ENCODE results near the gene POLR2A. TPM values are rescaled to one million over a fixed set of nuclear protein-coding genes. Genes with fewer than 3 reads are reported as not detected.

Gene POLR2A
- total RNA-seq = 100 to 1,000 TPM; 256 to 308 TPM

GRCh38 chr17:7484067-7484918, at the start of gene POLR2A:
Gene POLR2A (plus strand): TSS chr17:7484366.
- Mint-ChIP-seq H3K9me3 (no peaks in the 10 kb centered on the region), H3K27ac (peak within 1 kb of the TSS; percentile 100), H3K27me3 (no peaks in the 10 kb centered on the region), H3K36me3 (ENCODE audit: low read depth) (peaks cover 59% of the 10 kb centered on the region), H3K4me1 (peaks cover 55% of the 10 kb centered on the region), H3K4me3 (peak within 1 kb of the TSS; percentile 86)
- peak; percentile 76 for ATAC-seq (replicated peaks)

DNA sequence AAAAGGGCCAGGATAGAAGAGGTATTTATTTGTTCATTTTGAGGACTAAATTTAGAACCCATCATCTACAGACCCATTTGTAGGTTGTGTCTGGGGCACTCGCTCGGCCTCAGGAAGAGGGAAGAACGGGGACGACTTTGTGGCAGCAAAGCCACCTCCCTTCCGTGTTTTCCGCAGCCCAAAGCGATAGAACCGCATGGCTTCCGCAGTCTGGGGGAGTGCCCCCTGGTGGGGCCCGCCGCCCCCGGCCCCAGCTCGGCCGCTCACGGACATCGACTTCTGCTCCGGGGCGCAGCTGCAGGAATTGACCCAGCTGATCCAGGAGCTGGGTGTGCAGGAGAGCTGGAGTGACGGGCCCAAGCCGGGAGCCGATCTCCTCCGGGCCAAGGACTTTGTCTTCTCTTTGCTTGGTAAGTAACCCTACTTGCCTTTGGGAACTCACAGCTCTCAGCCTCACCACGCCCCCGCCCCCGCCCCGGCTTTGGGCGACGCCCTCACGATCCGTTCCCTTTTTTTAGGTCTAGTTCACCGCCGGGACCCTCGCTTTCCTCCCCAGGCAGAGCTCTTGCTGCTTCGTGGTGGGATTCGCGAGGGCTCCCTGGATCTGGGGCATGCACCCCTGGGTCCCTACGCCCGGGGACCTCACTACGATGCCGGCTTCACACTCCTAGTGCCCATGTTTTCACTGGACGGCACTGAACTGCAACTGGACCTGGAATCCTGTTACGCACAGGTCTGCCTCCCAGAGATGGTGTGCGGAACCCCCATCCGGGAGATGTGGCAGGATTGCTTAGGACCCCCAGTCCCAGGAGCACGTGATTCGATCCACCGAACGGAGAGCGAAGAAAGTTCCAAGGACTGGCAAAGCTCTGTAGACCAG, 48.2 kb upstream of the POLR2A start:
- Mint-ChIP-seq H3K4me3 (peak overlapping the region; percentile 95), H3K27ac (peak overlapping the region; percentile 94), H3K36me3 (ENCODE audit: low read depth) (peaks cover 47% of the 10 kb centered on the region), H3K27me3 (peaks cover 13% of the 10 kb centered on the region), H3K9me3 (no peaks in the 10 kb centered on the region), H3K4me1 (peaks cover 18% of the 10 kb centered on the region)
- peak; percentile 28 for ATAC-seq (replicated peaks)

GRCh38 chr17:7436556-7437368, 47.4 kb upstream of the POLR2A start:
- Mint-ChIP-seq H3K36me3 (ENCODE audit: low read depth) (peaks cover 47% of the 10 kb centered on the region), H3K27me3 (peaks cover 13% of the 10 kb centered on the region), H3K4me1 (peaks cover 18% of the 10 kb centered on the region), H3K4me3 (peak overlapping the region; percentile 95), H3K9me3 (no peaks in the 10 kb centered on the region), H3K27ac (peak overlapping the region; percentile 85)
- ATAC-seq (replicated peaks) = peak; percentile 69

GRCh38 chr17:7437369-7437863, 46.8 kb upstream of the POLR2A start:
- no peaks in the 10 kb centered on the region for H3K9me3 Mint-ChIP-seq
- ATAC-seq (replicated peaks) = no peak
- peak overlapping the region; percentile 95 for H3K4me3 Mint-ChIP-seq
- H3K27ac Mint-ChIP-seq = peak overlapping the region; percentile 78
- H3K4me1 Mint-ChIP-seq = peaks cover 18% of the 10 kb centered on the region
- peaks cover 47% of the 10 kb centered on the region for H3K36me3 Mint-ChIP-seq (ENCODE audit: low read depth)
- peaks cover 19% of the 10 kb centered on the region for H3K27me3 Mint-ChIP-seq

- Mint-ChIP-seq H3K36me3 (ENCODE audit: low read depth) (peaks cover 47% of the 10 kb centered on the region), H3K27me3 (peaks cover 22% of the 10 kb centered on the region), H3K9me3 (no peaks in the 10 kb centered on the region), H3K4me1 (peaks cover 18% of the 10 kb centered on the region), H3K27ac (peak overlapping the region; percentile 78), H3K4me3 (peak overlapping the region; percentile 95)
- no peak for ATAC-seq (replicated peaks)
Measured at GRCh38 chr17:7437950-7438614, 46.1 kb upstream of the POLR2A start.

DNA sequence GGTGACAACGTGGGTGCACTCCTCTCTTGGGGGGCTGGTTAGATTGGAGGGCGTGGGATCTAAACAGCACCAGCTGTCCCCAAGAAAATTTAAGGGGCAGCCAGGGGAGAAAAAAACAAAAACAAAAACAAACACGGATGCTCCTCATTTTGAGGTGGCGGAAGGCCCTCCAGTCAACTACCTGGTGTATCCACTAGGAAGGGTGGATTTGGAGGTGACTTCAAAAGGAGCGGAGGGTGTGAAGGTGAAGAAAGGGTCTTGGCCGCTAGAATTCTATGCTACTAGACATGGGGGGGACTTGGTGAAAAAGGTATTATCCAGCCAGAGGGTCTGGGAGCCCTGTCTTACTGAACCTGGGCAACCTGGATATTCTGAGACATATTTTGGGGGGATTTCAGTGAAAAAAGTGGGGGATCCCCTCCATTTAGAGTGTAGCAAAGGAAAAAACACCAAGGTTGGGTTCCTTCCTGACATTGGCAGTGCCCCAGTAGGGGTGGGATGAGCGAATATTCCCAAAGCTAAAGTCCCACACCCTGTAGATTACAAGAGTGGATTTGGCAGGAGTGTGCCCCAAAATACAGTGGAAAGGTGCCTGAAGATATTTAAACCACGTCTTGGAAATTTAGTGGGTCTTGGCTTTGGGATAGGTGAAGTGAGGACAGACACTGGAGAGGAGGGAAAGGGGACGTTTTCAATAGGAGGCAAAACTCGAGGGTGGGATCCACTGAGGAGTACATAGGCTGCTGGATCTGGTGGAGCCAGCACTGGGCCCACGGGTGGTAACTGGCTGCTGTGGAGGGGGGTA, 45.3 kb upstream of the POLR2A start:
- Mint-ChIP-seq H3K9me3 (no peaks in the 10 kb centered on the region), H3K4me3 (peak overlapping the region; percentile 95), H3K36me3 (ENCODE audit: low read depth) (peaks cover 47% of the 10 kb centered on the region), H3K27me3 (peaks cover 30% of the 10 kb centered on the region), H3K4me1 (peaks cover 18% of the 10 kb centered on the region), H3K27ac (peak overlapping the region; percentile 78)
- ATAC-seq (replicated peaks) = no peak

- Mint-ChIP-seq H3K36me3 (ENCODE audit: low read depth) (peaks cover 47% of the 10 kb centered on the region), H3K27ac (peak within 1 kb of the TSS; percentile 84), H3K9me3 (no peaks in the 10 kb centered on the region), H3K4me1 (peaks cover 18% of the 10 kb centered on the region), H3K4me3 (peak within 1 kb of the TSS; percentile 95), H3K27me3 (peaks cover 36% of the 10 kb centered on the region)
- no peak for ATAC-seq (replicated peaks)
Measured at GRCh38 chr17:7439462-7440112, 44.6 kb upstream of the POLR2A start, which contains the start of gene FGF11. Gene FGF11 (plus strand): TSS chr17:7439512. CDS start chr17:7439621, 109 bp downstream.

- Mint-ChIP-seq H3K27me3 (peaks cover 39% of the 10 kb centered on the region), H3K9me3 (no peaks in the 10 kb centered on the region), H3K4me3 (peak overlapping the region; percentile 95), H3K4me1 (peaks cover 18% of the 10 kb centered on the region), H3K27ac (peak overlapping the region; percentile 84), H3K36me3 (ENCODE audit: low read depth) (peaks cover 45% of the 10 kb centered on the region)
- no peak for ATAC-seq (replicated peaks)
Measured at GRCh38 chr17:7440113-7440833, 43.9 kb upstream of the POLR2A start.

- Mint-ChIP-seq H3K27ac (peak overlapping the region; percentile 84), H3K27me3 (peaks cover 44% of the 10 kb centered on the region), H3K4me3 (peak overlapping the region; percentile 95)
Measured at GRCh38 chr17:7440834-7441195, 43.4 kb upstream of the POLR2A start.

GRCh38 chr17:7441266-7441665, 42.9 kb upstream of the POLR2A start:
- H3K27ac Mint-ChIP-seq = no peak overlapping the region
- peaks cover 45% of the 10 kb centered on the region for H3K36me3 Mint-ChIP-seq (ENCODE audit: low read depth)
- peaks cover 48% of the 10 kb centered on the region for H3K27me3 Mint-ChIP-seq
- no peaks in the 10 kb centered on the region for H3K9me3 Mint-ChIP-seq
- peak overlapping the region; percentile 95 for H3K4me3 Mint-ChIP-seq
- ATAC-seq (replicated peaks) = no peak
- H3K4me1 Mint-ChIP-seq = peaks cover 24% of the 10 kb centered on the region

More at GRCh38 chr17:7440834-7441195, 43.4 kb upstream of the POLR2A start:
- Mint-ChIP-seq H3K4me1 (peaks cover 23% of the 10 kb centered on the region), H3K36me3 (ENCODE audit: low read depth) (peaks cover 47% of the 10 kb centered on the region), H3K9me3 (no peaks in the 10 kb centered on the region)
- ATAC-seq (replicated peaks) = peak; percentile 19

DNA sequence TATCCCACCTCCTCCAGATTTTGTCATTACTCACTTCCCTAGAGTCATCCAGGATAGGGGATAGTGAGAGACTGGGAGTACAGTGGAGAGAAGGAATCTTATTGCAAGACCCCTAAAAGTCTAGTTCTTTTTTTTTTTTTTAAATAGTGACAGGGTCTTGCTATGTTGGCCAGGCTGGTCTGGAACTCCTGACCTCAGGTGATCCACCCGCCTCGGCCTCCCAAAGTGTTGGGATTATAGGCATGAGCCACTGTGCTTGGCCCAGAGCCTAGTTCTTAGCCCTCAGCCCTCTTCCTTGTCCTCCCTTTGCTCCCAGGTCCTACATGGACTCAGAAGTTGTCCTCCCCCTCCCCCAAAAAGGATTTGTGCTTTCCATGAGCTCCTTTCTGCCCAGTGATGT, 42.0 kb upstream of the POLR2A start:
- no peak overlapping the region for H3K4me3 Mint-ChIP-seq
- H3K27ac Mint-ChIP-seq = no peak overlapping the region
- H3K36me3 Mint-ChIP-seq (ENCODE audit: low read depth) = peaks cover 37% of the 10 kb centered on the region
- H3K27me3 Mint-ChIP-seq = peaks cover 51% of the 10 kb centered on the region
- peaks cover 24% of the 10 kb centered on the region for H3K4me1 Mint-ChIP-seq
- ATAC-seq (replicated peaks) = no peak
- H3K9me3 Mint-ChIP-seq = no peaks in the 10 kb centered on the region

Measured in activated T-helper 17 cell treated with anti-CD3 and anti-CD28 coated beads, Interleukin-2, amount 50 U/mL, for 72 hours (primary cell).